HG02938 (cell line): ENCODE data around the gene COBL.

Experiments used
- ATAC-seq: cut with Tn5 transposase; IDR thresholded peaks from one replicate; pipeline ENCODE4 v1.9.1; 2021; ENCODE audit warnings: mild to moderate bottlenecking, moderate library complexity; ENCODE audit not compliant: unreplicated experiment

Gene COBL

DNA sequence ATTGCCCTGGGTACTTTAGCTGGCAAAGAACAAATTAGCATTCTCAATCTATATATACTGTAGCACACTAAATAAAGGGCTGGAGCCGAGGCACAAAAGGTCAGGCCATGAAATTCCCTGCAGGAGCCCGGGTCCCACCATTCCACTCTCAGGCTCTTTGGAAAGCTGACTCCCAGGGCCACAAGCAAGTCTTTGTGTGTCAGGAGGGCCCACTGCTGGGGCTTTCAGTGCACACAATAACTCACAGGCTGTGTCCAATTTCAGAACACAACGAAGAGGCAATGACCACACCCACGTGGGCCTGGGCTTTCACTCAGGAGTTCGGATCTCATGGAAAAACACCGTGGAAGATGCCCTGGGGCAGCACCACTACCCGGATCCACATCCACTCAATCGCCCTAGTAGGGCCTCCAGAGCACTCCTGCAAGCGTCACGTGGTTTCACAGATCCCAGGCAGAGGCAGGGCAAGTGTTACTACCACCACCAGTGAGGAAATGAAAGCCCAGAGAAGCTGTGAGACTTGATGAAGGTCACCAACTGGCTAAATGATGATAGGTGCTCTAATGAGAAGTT, 60.3 kb downstream of the COBL start:
- ATAC-seq: no peak

DNA sequence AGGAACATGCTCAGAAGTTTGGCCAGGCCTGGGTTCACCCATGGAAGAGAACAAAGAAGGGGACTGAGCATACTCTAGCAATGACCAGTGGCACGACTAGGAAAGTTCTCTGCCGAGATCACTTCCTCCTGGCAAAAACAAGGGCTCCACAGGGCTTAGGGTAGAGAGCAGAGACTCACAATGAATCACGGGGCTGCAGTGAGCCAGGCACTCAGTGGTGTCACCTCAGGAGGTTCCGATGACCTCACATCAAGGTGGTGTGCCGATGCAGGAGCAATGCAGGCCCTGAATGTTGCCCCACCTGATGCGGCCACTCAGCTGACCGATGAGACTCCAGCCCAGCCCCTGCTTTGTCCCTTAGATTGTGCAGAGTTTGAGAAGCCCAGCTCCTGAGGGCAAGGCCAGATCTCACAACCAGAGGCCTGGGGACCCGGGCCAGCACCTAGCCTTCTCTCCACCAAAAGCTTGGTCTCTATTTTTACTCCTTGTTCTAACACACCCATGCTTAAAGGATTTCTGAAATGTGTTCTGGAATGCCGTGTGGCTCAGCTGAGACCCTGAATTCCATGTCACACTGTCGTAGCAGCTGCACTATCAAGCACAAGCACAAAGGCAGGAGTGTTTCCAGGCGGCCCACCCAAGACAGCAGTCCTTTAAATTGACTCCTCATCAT, 60.9 kb downstream of the COBL start:
- ATAC-seq: no peak

DNA sequence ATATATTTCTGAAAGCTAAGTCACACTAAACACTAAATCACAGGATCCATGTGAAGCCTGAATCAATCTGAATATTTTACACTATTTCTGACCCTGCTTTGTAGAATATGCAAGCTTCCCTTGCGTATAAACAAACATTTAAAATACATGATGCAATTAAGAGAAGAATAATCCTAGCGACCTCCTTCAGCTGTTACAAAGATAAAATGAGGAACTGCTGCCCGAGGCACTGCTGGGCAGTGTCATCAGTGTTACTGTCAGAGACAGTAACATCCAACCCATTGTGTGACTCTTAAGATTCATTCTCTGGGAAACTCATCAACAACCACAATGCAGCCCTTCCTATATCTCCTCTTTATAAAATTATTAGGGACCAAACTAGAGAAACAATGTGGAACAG, 61.6 kb downstream of the COBL start:
- no peak for ATAC-seq

DNA sequence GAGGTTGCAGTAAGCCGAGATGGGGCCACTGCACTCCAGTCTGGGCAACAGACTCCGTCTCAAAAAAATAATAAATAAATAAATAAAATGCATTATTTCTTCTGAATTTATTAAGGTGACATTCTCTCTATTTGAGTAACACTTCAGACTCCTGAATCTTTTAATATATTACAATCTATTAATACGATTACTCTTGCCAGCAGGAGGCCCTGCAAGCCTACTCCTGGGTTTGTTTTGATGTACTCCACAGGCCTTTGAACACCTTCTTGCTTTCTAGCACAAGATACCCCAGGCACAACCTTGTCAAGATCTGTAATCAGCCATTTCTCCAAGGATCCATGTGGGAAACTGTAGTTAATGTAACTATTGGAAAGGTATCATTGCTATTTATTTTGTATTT, 63.5 kb downstream of the COBL start:
- ATAC-seq: no peak

DNA sequence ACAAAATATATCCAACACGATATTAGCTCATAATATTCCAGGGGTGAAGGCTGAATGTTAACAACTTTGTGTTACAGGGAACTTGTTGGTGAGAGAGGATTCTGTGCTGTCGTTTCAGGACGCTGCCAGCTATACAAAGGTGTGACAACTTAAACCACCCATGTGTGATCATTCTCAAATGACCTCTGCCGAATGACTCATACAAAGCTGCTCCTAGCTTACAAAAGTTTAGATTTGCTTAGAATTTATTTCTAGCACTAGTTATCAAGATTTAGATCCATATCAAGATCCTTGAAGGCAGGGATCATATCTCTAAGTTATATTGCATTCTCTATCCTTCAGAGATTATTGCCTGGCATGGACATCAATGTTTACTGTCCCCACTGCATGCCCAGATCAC, 65.3 kb downstream of the COBL start:
- ATAC-seq: no peak

DNA sequence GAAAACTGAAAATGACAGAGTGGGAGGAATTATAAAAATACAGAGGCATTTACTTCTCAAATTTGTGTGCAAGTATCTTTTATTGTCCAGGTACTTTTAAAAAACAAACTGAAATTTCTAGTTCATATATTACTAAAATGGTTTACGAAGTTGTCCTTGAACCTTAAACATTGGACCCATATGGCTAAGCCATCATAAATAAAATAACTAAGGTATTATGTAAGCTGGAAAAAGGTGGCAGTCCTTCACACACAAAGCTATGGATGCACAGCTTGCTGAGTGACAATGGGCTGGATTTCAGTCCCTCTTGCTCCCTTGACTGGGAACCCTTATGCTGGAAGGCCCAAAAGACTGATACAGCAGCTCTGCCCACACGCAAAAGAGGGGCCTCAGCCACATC, 66.1 kb downstream of the COBL start:
- no peak for ATAC-seq

DNA sequence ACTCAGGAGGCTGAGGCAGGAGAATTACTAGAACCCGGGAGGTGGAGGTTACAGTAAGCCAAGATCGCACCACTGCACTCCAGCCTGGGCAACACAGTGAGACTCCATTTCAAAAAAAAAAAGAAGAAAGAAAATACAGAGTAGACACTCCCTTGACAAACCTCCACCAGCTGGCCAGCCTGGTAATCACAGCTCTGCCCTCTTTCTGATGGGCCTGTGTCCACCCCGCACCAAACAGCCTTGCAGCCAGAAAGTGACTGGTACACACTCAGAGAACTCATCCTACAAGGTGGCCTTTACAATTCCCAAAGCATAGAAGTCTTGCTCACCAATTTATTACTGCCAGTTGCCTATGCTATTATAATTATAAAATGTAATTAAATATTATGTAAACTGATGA, 66.6 kb downstream of the COBL start:
- ATAC-seq: no peak

DNA sequence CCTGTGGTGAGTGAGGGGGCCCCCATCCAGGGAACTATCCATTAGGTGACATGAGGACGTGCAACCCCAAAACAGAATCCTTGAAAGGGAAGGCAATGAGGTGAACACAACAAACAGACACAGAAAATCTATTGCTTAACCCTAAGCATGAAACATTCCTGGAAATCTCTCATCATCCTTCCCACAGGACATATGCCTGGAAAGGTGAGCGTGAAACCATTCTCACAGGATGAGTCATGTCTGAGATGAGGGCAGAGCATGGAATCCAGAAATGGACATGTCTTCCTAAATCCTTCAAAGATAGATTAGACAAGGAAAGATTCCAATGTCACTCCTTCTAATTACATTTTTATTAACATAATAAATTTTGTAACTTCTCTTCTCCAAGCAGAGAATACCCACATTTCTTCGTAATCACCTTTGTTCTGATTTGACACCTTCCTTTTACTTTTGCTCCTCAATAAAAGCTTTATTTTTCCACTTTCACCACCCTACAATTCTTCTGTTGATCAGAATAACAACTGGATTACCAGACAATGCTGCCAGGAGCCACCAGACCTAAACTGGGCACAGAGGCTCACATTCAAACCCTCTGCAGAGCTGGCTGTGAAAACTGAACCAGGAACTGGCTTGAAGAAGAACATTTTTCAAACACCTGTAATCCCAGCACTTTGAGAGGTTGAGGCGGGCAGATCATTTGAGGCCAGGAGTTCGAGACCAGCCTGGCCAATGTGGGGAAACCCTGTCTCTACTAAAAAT, 67.2 kb downstream of the COBL start:
- ATAC-seq: no peak

DNA sequence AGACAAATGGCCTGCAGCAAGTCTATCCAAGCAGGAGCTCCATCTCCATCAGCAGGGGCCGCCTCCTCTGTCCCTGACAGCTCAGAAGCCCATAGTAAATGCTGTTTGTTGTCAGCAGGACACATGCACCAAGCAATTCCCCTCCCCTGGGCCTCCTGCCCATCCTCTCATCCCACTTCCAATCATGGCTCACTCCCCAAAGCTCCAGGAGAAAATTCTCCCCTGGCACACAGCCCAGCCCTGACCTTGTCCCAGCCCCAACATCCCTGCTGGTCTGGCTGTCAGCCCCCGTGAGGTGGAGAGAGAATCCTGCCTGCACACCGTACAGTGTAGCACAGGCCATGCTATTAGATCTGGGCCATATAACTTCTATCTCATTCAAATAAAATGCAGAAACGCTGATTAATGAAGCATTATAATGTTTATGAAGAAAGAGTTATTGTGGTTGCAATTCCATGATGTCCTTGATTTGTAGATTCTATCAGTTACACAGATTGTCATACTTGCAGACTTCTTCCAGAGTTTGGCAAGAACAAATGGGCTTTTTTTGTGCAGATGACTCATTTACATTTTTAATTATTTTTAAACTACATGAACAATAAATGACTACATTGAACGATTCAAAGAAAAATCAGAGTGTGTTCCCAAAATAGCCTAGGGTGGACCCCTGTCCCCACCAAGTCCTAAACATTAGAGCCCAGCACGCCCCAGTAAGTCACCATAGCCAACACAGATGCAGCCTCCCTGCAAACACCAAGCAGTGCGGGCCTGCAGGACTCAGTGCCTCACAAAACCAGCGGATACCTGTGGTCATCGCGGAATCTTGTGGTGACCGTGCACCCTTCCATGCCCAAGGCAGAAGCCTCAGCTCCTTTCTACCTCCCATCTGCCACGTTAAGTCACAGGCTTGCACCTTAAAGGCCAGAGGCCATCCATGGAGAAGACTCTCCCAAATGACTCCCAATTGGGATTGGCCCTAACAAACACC, 70.1 kb downstream of the COBL start:
- no peak for ATAC-seq

DNA sequence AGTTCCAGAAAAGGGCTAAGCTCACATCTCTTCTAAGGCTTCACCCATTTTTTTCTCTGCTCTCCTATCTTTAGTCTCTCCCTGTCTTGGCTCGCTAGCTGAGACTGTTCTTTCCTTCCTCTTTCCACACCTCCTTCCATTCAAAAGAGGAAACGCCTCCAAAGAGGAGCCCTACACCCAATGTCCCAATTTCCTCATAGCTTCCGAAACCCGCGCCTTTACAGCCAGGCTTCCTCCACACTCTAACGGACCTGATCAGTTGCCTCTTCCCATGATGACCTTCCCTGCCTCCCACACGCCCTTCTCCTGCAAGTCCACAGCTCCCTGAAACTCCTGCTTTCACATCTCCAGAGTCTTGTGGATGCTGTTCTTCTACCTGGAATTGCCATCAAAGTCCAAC, 71.7 kb downstream of the COBL start:
- ATAC-seq: no peak

DNA sequence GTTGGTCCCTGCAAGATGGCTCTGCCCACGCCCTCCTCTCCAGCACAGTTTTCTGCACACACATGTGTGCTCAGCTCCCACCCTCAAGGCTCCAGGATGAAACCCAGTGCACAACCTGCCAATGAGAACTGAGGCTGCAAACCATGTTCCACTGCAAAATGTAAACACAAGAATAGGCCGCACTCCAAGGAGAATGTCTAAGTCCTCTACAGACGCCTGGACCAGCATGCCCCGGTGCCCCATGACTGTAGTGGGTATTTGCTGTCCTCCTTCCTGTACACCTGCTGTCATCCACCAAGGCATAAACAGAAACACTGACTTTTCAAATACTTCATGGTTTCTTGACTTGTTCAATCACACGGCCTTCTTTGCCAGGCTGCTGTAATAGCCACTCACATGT, 72.6 kb downstream of the COBL start:
- no peak for ATAC-seq

DNA sequence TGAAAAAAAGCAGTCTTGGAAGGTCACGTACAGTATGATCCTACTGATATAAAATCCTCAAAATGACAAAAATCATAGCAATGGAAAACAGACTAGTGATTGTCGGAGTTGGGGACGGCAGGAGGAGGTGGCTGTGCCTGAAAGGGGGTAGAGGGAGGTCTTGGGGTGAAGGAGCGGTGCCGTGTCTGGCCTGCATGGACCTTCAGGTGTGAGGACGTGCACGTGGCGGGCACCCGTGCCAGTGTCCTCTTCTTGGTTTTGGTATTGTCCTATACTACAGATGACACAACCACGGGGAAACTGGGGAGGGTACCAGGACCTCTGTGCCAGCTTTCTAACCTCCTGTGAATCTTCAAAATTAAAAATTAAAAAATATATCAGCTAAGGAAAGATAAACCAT, 73.0 kb downstream of the COBL start:
- no peak for ATAC-seq

DNA sequence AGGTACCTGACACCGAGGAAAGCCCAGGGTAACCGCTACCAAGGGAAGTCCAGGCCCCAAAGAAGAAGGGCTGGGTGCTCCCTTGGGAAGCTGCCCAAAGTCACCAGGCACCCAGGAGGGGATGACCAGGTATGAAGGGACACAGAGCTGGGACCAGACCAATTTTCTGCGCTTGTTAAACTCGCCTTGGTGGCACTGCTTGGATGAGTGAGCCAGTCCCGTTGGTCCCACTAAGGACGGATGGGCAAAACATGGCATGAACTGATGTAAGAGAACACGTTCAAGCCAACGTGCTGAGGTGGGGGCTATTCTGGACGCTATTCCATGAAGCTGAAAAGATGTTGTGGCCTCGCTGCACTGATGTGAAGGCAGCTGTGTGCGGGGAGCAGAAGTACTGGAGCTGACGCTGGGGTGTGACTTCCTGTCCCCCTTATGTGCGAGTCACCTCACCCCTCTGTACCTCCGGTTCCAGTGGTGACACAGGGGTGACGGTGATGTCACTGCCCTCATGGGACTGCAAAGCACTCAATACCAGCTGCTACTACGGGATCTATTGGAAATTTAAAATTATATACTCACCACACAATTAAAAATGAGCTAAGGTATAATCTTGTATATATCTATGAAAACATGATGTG, 73.6 kb downstream of the COBL start:
- ATAC-seq: no peak

DNA sequence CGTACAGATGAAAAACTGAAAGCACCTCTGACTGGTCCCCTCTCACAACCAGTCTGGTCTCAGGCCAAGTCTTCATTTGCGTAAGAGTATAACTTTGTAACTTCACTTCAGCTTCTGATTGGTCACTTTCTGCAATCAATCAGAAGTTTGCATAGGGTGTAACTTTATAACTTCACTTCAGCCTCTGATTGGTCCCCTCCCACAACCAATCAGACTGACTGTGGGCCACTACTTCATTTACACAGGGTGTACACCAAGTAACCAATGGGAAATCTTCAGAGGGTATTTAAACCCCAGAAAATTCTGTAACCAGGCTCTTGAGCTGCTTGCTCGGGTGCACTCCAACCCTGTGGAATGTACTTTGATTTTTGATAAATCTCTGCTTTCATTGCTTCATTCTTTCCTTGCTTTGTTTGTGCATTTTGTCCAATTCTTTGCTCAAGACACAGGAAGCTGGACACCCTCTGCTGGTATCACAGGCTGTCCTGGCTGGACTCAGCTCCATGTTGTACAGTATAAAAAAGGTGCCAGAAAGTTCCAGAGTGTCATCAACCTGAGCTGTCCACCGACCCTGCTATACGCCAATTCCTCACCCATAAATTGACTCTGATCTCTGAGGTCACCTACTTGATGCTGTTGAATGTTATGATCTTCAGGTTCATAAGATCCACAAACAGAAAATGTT, 74.5 kb downstream of the COBL start:
- ATAC-seq: no peak

DNA sequence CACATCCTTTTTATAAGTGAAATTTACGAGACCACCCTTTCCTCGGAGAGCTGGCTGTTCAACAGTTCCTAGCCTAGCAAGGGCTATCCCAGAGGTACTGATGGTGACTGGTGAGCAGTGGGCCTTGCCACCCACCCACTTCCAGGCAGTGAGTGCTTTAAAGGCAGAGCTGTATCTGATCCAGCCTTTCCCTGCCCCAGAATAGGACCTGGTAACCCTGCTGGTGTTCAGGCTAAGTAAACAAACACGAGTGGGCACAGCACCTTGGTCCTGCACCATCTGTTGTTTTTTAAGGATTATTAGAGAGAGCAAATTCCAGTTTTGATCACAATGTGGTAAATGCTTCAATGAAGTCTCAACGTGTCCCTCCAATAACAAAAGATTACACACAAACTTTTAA, 75.7 kb downstream of the COBL start:
- no peak for ATAC-seq

DNA sequence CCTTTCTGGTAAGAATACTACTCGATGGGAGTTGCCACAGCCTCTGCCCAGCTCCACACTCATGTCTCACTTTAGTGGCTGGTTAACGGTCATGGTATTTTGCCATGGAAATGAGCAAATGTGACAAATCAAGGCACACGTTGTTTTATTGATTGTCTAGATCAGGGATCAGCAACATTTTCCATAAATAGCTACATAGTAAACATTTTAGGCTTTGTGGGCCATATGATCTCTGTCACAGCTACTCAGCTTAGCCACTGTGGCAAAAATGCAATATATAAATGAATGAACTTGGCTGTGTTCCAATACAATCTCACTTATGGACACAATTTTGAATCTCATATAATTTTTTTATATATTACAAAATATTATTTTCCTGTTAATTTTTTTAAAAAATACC, 76.9 kb downstream of the COBL start:
- no peak for ATAC-seq

DNA sequence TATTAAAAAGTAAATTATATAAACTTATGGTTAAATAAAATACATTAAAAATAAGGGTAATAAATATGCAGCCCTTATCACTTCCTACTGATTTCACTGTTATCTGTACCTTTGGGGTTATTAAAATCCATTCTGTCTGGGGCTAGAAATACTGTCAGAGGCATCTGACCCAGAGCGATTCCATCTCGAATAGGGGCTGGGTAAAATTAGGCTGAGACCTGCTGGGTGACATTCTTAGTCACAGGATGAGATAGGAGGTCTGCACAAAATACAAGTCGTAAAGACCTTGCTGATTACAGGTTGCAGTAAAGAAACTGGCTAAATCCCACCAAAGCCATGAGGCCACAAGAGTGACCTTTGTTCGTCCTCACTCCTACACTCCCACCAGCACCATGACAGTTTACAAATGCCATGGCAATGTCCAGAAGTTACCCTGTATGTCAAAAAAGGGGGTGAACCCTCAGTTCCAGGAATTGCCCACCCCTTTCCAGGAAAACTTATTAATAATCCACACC, 77.6 kb downstream of the COBL start:
- ATAC-seq: no peak

DNA sequence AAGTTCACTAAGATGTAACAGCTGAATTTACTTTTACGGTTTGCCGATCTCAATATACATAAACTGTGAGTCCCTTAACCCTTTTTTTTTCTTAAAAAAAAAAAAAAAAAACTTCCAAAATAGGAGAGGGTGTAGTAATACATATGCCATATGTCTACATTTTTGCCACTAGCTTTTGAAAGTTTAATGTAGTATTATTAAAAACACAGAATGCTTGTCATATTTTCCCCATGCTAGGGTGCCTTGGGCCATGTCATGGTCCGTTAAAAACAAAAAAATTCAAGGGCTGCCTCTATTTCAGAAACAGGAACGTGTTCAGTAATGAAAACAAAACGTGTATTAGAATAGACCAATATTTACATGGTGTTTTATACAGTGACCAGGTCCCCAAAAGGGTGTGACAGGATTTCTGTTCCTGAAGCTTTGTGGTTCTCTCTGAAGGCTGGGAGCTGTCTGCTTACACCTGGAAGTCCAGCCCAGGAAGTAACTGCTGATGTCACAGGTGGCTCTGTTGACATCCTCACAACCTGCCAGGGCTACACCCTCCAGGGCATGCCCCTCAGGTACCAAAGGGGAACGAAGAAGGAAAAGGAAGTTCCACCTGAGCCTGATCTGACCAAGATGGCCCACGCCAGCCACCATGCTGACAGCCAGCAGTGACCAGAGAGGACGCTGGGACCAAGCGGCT, 79.0 kb downstream of the COBL start:
- no peak for ATAC-seq

DNA sequence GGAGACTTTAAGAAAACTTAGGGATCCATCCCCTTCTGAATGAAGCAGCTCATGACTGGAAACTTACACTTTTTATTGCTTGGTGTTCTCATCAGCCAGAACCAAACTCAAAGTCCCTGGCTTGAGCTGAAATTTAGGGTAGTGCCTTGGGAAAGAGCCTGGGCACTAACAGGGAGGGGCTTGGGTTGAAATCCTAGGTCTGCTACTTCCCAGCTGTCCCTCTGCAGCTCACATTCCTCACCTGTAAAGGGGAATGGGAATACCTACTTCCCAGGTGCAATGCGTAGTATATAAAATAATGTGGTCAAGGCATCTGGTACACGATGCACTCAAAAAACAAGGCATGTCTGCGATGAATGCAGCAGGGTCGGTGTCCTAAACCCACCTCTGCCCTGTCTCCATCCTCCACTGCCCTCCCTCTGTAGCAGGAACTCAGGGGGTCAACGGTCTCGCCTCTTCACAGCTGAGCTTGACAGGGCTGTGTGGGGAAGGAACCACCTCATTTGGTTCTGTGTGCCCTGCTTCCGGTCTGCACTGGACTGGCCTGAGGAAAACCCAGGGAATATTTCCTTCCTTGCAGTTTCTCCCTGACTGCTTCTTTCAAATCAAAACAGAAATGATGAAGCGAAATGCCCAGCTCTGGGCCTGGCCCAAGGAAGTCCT, 80.0 kb downstream of the COBL start:
- no peak for ATAC-seq
